Stomach (tissue), 9 donors: ENCODE results near the gene CTDSPL. TPM values are rescaled to one million over a fixed set of nuclear protein-coding genes. Genes with fewer than 3 reads are reported as not detected.
A peak's percentile ranks its signal among the peaks of the same experiment; 100 is the strongest.

ENCODE experiments used
- DNase-seq, 2 donors: peaks; one replicate each; pipeline versions ENCODE4 v3.0.0 to v3.0.0-alpha.2; 2013 to 2019
- H3K27ac ChIP-seq, 5 donors: fragments of 200-600 bp in 4 of 5; sonication (generic) in 4 of 5; one replicate each; pipeline ENCODE4 v1.5.1; 2013 to 2019; ENCODE audit warnings: mild to moderate bottlenecking in 1 of 5, moderate library complexity in 1 of 5
- H3K27me3 ChIP-seq, 3 donors: fragments of 200-600 bp; sonication (generic); one replicate each; pipeline ENCODE4 v1.5.1; 2017 to 2019; ENCODE audit warnings: mixed run types in 1 of 3
- H3K36me3 ChIP-seq, 4 donors: fragments of 200-600 bp; sonication (generic); 1 replicate in 3 of 4; 2 replicates in 1 of 4; pipeline ENCODE4 v1.5.1; 2016 to 2019
- H3K4me1 ChIP-seq, 4 donors: fragments of 200-600 bp; sonication (generic); one replicate each; pipeline ENCODE4 v1.5.1; 2016 to 2019
- H3K4me3 ChIP-seq, 4 donors: fragments of 200-600 bp; sonication (generic) in 3 of 4; one replicate each; pipeline ENCODE4 v1.5.1; 2016 to 2019; ENCODE audit warnings: mild to moderate bottlenecking in 1 of 4
- H3K9me3 ChIP-seq, 4 donors: fragments of 200-600 bp; sonication (generic); one replicate each; pipeline ENCODE4 v1.5.1; 2016 to 2019
- EP300 ChIP-seq: sonication (generic); formaldehyde crosslinking; IDR thresholded peaks from one replicate; pipeline ENCODE4 v1.6.1; 2017; ENCODE audit warnings: antibody characterized with exemption
- POLR2A ChIP-seq, 4 donors: fragments of 450-650 bp; IDR thresholded peaks; one replicate each; pipeline ENCODE4 v1.6.1; 2016; ENCODE audit warnings: antibody characterized with exemption in 4 of 4, control low read depth in 2 of 4, mild to moderate bottlenecking in 1 of 4, moderate library complexity in 1 of 4
- POLR2AphosphoS5 ChIP-seq, 3 donors: sonication (generic); formaldehyde crosslinking; IDR thresholded peaks; one replicate each; pipeline ENCODE4 v1.6.1; 2016; ENCODE audit warnings: antibody characterized with exemption in 3 of 3
- WGBS, 5 donors: extraction: QIAGEN DNeasy Blood & Tissue Kit in 3 of 5; methylation state at CpG; one replicate each; pipeline versions ENCODE4 v1.1.5 to v1.1.7; 2013 to 2018; 5-methylcytosine and 5-hydroxymethylcytosine counted together
- intact Hi-C: fragments of 100-400 bp; cut with DNase I; formaldehyde crosslinking; loops from one replicate; pipeline ENCODE4 v1.15.1; 2023; ENCODE audit warnings: low total_unique reads
- polyA plus RNA-seq, 3 donors: library from polyadenylated mRNA; stranded (reverse); fragments of 200-250 nt; gene quantifications; one replicate each; pipeline ENCODE4 v1.2.3, GENCODE V29; 2013
- total RNA-seq, 5 donors: library from RNA; depleted of rRNA; stranded (reverse); fragments of >200 nt; gene quantifications; one replicate each; pipeline versions ENCODE4 v1.1.0 to v1.2.3, GENCODE V29; 2014 to 2016
- TF ChIP-seq, protein P1 (sequence below), 7 experiments: fragments of 450-650 bp in 4 of 7; fragments of 200-600 bp in 3 of 7; sonication (generic) in 3 of 7; IDR thresholded peaks; one replicate each; pipeline ENCODE4 v1.5.1; 2016 to 2019; ENCODE audit warnings: antibody characterized with exemption in 7 of 7, control low read depth in 2 of 7, mild to moderate bottlenecking in 1 of 7
- donor health status: healthy with polysubstance abuse.
- donor health status: Bipolar disorder and iron deficiency.
- donor health status: healthy.

The CTDSPL gene
- total and polyA plus RNA-seq, 8 donors, result 13.4 to 54.9 (median 30.2) TPM

DNA sequence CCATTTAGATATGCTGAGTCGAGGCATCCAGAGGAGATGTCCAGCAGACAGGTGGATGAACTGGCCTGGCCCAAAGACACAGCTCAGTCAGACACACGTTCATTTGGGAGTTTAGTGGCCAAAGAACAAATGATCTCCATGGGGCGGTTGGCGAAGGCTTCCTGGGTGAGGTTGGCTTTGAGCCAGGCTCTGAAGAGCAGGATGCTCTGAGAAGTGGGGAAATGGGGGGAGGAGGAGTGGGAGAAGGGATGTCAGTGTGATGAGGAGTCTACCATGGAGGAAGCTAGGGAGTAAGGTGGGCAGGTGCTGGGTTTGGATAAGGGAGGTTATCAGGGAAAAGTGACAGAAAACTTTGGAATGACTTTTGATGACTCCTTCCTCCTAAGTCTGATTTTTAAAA is 81.4 kb downstream of the CTDSPL start:
- peaks cover 50 to 87% (median 68%) of the 10 kb centered on the region in 4 donors for H3K4me1 ChIP-seq
- 76 to 93% (median 87%) methylated on average over 4 of the region's 4 CpGs for WGBS, 5 donors
- no peaks in the 10 kb centered on the region for H3K27me3 ChIP-seq
- H3K4me3 ChIP-seq, result no peak overlapping the region
- TF ChIP-seq POLR2A (IDR thresholded peaks at IDR 0.05) (no peak), POLR2AphosphoS5 (IDR thresholded peaks at IDR 0.05) (no peak)
- TF ChIP-seq, protein P1, sequence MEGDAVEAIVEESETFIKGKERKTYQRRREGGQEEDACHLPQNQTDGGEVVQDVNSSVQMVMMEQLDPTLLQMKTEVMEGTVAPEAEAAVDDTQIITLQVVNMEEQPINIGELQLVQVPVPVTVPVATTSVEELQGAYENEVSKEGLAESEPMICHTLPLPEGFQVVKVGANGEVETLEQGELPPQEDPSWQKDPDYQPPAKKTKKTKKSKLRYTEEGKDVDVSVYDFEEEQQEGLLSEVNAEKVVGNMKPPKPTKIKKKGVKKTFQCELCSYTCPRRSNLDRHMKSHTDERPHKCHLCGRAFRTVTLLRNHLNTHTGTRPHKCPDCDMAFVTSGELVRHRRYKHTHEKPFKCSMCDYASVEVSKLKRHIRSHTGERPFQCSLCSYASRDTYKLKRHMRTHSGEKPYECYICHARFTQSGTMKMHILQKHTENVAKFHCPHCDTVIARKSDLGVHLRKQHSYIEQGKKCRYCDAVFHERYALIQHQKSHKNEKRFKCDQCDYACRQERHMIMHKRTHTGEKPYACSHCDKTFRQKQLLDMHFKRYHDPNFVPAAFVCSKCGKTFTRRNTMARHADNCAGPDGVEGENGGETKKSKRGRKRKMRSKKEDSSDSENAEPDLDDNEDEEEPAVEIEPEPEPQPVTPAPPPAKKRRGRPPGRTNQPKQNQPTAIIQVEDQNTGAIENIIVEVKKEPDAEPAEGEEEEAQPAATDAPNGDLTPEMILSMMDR (IDR thresholded peaks at IDR 0.05), result no peak
- H3K27ac ChIP-seq, result peak overlapping the region in 4 of 5 donors; percentile 3 to 84 (median 75)
- no peaks in the 10 kb centered on the region for H3K9me3 ChIP-seq
- intact Hi-C loops, result no loop called here
- H3K36me3 ChIP-seq, result no peaks in the 10 kb centered on the region
- no peak for DNase-seq

DNA sequence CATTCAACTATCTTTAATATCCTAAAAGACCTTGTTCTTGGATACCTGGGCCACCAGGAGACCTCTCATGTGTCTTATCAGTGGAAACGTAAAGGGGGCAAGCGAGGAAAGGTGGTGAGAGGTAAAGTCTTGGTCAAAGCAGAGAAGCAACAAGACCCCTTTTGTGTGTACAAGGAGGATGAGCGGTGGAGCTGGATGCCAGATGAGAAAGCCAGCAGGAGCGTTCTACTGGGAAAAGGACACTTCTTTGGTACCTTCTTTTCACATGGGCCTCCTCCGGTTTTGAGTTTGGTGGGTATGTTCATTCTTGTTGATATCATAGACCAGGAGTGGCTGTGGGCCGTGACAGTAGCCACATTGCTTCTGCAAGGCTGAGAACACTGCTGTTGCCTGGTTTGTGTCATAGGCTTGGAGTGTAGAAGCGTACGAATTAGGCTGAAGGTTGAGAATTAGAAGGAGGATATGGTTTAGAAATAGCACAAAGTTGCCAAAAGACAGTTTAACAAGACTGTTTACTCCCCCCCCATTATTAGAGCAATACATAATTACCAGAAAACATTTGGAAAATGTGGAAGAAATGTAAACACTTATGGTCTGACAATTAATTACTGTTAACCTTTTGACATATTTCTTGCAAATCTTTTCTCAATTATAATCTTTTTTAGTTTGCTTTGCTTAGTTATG is 82.1 kb downstream of the CTDSPL start:
- no peak for TF ChIP-seq POLR2A (IDR thresholded peaks at IDR 0.05)
- TF ChIP-seq POLR2AphosphoS5 (IDR thresholded peaks at IDR 0.05), result peak in 1 of 3 donors; percentile 68
- TF ChIP-seq EP300, result no peak
- DNase-seq, result peak in 1 of 2 donors; percentile 56
- no peaks in the 10 kb centered on the region for H3K9me3 ChIP-seq
- no peaks in the 10 kb centered on the region for H3K36me3 ChIP-seq
- H3K27me3 ChIP-seq, result no peaks in the 10 kb centered on the region
- WGBS, 5 donors, result 74 to 85% (median 81%) methylated on average over 8 of the region's 8 CpGs
- H3K4me1 ChIP-seq, result peaks cover 50 to 82% (median 66%) of the 10 kb centered on the region in 4 donors
- no peak overlapping the region for H3K4me3 ChIP-seq
- peak overlapping the region; percentile 1 to 84 (median 75) for H3K27ac ChIP-seq
- intact Hi-C loops, result no loop called here

DNA sequence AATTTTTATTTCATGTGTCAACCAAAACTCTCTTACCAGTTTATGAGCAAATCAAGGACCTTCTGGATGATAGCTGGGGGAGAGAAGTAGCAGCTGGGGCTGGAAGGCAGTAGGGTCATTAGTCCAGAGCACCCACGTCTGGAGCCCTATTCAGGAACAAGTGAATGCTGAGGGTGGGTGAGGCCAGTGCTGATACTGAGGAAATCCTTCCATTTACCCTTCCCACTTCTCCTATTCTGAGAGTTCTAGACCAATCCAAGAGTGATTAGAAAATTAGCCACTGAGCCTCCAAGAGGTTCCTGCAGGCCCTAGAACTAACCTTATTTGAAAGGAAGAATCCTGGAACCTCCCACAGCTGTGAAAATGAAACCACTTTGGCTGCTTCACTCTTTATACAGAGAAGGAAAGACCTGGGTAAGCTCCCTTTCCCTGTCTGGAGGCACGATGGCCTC is 82.7 kb downstream of the CTDSPL start:
- intact Hi-C loops, result no loop called here
- no peak for DNase-seq
- TF ChIP-seq, protein P1 (IDR thresholded peaks at IDR 0.05), result no peak
- TF ChIP-seq POLR2A (IDR thresholded peaks at IDR 0.05) (no peak), POLR2AphosphoS5 (IDR thresholded peaks at IDR 0.05) (no peak), EP300 (no peak)
- H3K27me3 ChIP-seq, result no peaks in the 10 kb centered on the region
- no peaks in the 10 kb centered on the region for H3K9me3 ChIP-seq
- WGBS, 5 donors, result 12 to 26% (median 15%) methylated on average over 2 of the region's 2 CpGs
- H3K36me3 ChIP-seq, result no peaks in the 10 kb centered on the region
- H3K4me3 ChIP-seq, result no peak overlapping the region
- H3K27ac ChIP-seq, result peak overlapping the region; percentile 67 to 84 (median 75)
- peaks cover 50 to 76% (median 66%) of the 10 kb centered on the region in 4 donors for H3K4me1 ChIP-seq

DNA sequence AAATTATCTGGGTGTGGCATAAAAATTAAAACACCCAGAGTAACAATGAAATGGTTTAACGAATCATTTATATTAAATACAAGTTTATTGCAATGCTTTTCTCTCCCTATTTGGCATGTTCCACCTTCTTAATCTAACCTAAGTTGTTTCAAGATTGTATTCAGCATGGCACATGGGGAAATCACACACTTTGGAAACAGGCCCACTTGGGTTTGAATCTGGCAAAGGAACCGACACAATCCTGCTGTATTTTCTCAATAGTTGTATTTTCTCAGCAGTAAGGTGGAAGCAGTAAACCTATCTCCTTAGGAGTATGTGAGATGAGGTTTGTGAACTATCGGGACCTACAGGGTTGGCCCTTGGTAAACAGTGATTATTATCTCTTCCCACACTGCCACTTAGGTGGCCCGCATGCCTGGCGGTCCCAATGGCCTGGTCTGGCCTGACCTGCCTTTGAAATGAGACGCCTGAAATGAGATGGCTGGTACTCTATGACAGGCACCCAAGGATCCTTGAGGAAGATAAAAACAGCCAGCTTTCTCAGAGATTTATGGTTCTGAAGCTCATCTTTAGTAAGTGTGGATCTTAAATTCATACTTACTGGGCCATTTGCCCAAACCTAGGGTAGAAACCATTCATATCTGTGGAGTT is 83.6 kb downstream of the CTDSPL start:
- intact Hi-C loops, result no loop called here
- WGBS, 5 donors, result 23 to 57% (median 35%) methylated on average over 5 to 6 of the region's 6 CpGs
- no peak for DNase-seq

More for the DNA sequence above, 83.6 kb downstream of the CTDSPL start:
- Histone ChIP-seq H3K4me1 (peaks cover 50 to 76% (median 64%) of the 10 kb centered on the region in 4 donors), H3K27ac (peak overlapping the region; percentile 67 to 84 (median 75)), H3K9me3 (no peaks in the 10 kb centered on the region), H3K36me3 (no peaks in the 10 kb centered on the region), H3K27me3 (no peaks in the 10 kb centered on the region), H3K4me3 (no peak overlapping the region)
- TF ChIP-seq EP300, result no peak
- no peak for TF ChIP-seq POLR2A (IDR thresholded peaks at IDR 0.05)
- TF ChIP-seq, protein P1 (IDR thresholded peaks at IDR 0.05), result no peak
- no peak for TF ChIP-seq POLR2AphosphoS5 (IDR thresholded peaks at IDR 0.05)
